Brain microvascular endothelial cell (primary cell): ENCODE measurements around the gene TBL1Y.

Experiments
- DNase-seq: peaks from one replicate; pipeline ENCODE4 v3.0.0-alpha.2; 2020
- H3K27ac ChIP-seq: fragments of 250-450 bp; sonication (Bioruptor Pico); 2 replicates; pipeline ENCODE4 v1.5.1; 2020; ENCODE audit warnings: mild to moderate bottlenecking, moderate library complexity
- H3K27me3 ChIP-seq: fragments of 250-450 bp; sonication (Bioruptor Pico); replicated peaks from 2 replicates; pipeline ENCODE4 v1.5.1; 2020; ENCODE audit warnings: mild to moderate bottlenecking
- H3K36me3 ChIP-seq: fragments of 250-450 bp; sonication (Bioruptor Pico); replicated peaks from 2 replicates; pipeline ENCODE4 v1.5.1; 2020; ENCODE audit warnings: mild to moderate bottlenecking
- H3K4me3 ChIP-seq: 2 replicates; pipeline ENCODE4 v1.5.1; 2011; ENCODE audit warnings: low read depth, mild to moderate bottlenecking, control low read depth, low read length, moderate library complexity
- in situ Hi-C: cut with HindIII; loops from 2 replicates; pipeline ENCODE4 v1.10.0; 2017; ENCODE audit warnings: low sequenced_read_pairs, low pct_ligation_motif_present
- TF ChIP-seq, protein P1 (sequence below): IDR thresholded peaks from 2 replicates; pipeline ENCODE4 v1.5.1; 2011; ENCODE audit warnings: low read depth, mild to moderate bottlenecking, moderate library complexity, low read length, control low read depth, inconsistent platforms; ENCODE audit errors: missing control alignments

TBL1Y gene

DNA sequence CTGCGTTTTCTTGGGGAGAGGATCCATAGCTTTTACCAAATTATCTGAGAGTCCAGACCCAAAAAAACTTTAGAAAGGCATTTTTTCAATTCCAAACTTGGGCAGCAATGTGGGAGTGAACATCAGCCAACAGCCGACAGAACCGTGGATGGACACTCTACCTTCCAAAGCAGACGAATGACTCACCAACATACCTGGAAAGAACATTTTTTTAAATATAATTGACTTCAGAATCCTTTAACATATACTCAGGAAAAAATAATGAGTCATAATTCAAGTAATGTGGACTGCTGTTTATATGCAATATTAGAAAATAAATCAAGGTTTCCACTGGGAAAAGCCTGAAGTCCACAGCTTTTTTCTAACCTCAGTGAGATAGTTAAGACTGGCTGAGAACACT lies 211.7 kb downstream of the TBL1Y start:
- Histone ChIP-seq H3K27ac (no peak overlapping the region), H3K4me3 (no peak overlapping the region), H3K36me3 (no peaks in the 10 kb centered on the region), H3K27me3 (no peaks in the 10 kb centered on the region)
- TF ChIP-seq, protein P1, sequence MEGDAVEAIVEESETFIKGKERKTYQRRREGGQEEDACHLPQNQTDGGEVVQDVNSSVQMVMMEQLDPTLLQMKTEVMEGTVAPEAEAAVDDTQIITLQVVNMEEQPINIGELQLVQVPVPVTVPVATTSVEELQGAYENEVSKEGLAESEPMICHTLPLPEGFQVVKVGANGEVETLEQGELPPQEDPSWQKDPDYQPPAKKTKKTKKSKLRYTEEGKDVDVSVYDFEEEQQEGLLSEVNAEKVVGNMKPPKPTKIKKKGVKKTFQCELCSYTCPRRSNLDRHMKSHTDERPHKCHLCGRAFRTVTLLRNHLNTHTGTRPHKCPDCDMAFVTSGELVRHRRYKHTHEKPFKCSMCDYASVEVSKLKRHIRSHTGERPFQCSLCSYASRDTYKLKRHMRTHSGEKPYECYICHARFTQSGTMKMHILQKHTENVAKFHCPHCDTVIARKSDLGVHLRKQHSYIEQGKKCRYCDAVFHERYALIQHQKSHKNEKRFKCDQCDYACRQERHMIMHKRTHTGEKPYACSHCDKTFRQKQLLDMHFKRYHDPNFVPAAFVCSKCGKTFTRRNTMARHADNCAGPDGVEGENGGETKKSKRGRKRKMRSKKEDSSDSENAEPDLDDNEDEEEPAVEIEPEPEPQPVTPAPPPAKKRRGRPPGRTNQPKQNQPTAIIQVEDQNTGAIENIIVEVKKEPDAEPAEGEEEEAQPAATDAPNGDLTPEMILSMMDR = no peak
- DNase-seq = no peak
- in situ Hi-C loops = no loop called here

DNA sequence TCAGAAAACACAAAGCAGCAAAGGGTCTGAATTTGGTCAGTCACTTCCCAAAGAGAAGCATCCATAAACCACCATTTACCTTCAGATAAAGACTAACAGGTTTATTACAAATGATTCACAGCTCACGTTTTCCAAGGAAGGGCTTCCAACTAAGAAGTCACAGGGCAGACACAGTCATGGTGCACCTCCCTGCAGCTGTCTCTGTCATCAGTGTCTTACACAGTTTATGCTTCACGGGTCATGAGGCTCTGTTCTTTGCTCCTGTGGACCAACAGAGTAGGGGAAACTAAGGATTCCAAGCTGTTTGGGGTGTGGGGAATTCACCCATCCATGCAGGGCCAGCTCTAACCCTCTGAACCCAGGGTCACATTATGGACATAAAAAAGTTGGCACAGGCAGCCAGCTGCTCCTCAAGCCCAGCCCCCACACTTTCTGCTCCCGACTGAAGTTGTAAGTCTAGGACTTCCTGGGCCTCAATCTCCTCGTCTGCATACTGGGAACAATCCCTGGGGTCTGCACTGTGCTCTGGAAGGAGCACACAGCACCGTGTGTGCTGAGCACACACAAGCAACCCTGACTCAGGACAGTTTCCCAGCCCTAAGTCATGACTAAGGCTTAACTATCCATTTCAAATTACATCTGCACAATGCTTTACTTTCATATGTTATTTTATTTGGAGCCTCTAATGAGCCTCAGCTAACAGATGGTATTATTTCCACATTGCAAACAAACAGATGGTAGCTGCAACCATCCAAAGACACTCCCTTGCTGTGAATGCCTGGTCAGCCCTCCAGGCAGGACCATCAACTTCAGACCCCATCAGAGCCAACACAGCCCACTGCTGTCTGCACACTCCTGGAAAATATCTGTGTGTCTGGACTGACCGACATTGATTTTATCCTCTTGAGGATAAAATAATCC lies 214.9 kb downstream of the TBL1Y start:
- no peaks in the 10 kb centered on the region for H3K27me3 ChIP-seq
- no peaks in the 10 kb centered on the region for H3K36me3 ChIP-seq
- DNase-seq = no peak
- H3K27ac ChIP-seq = no peak overlapping the region
- H3K4me3 ChIP-seq = no peak overlapping the region
- in situ Hi-C loops = no loop called here
- TF ChIP-seq, protein P1 = no peak

DNA sequence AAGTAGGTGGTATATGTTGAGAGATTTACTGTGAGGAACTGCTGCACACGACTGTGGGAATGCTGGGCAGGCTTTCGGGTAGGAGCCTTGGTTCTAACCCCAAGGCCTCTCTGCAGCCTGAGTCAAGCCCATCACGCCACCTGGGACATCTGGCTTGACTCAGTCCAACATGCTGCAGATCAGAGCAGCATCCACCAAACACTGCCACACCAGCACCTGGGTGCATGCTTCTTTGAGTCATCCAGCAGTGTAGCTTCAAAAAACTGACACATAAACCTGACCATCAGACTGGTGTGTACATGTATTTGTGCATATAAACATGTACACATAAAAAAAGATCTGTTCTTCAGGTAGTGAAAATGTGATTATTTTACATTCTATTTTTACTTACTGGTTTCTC lies 217.7 kb downstream of the TBL1Y start:
- no peaks in the 10 kb centered on the region for H3K27me3 ChIP-seq

More for the DNA sequence above, 217.7 kb downstream of the TBL1Y start:
- DNase-seq = no peak
- Histone ChIP-seq H3K27ac (no peak overlapping the region), H3K4me3 (no peak overlapping the region), H3K36me3 (no peaks in the 10 kb centered on the region)
- in situ Hi-C loops = no loop called here
- TF ChIP-seq, protein P1 = no peak
